ENCODE results near the gene PNMT.

PNMT gene

GRCh38 chr17:39627047-39627711 lies 41.1 kb upstream of the PNMT start:
- no peak overlapping the region for H3K27ac ChIP-seq (ENCODE audit: low read depth, low read length)
- no peaks in the 10 kb centered on the region for H3K36me3 ChIP-seq (ENCODE audit: insufficient read depth, low read length)
- H3K9me3 ChIP-seq (ENCODE audit: low read length), result no peaks in the 10 kb centered on the region
- no peak overlapping the region for H3K9ac ChIP-seq (ENCODE audit: low read length)
- no peaks in the 10 kb centered on the region for H3K4me1 ChIP-seq (ENCODE audit: insufficient read depth, low read length)
- peak overlapping the region in 1 of 2 donors; percentile 32 for H3K4me3 ChIP-seq (ENCODE audit: low read depth in 1 of 2, low read length in 2 of 2)
- peaks cover 25 to 59% of the 10 kb centered on the region in 2 donors for H3K27me3 ChIP-seq (ENCODE audit: control insufficient read depth in 1 of 2, insufficient read depth in 2 of 2, low read length in 2 of 2)

- H3K9me3 ChIP-seq (ENCODE audit: low read length), result no peaks in the 10 kb centered on the region
- no peak overlapping the region for H3K9ac ChIP-seq (ENCODE audit: low read length)
- no peak overlapping the region for H3K27ac ChIP-seq (ENCODE audit: low read depth, low read length)
- H3K27me3 ChIP-seq (ENCODE audit: control insufficient read depth in 1 of 2, insufficient read depth in 2 of 2, low read length in 2 of 2), result peaks cover 25 to 59% of the 10 kb centered on the region in 2 donors
- no peak overlapping the region for H3K4me3 ChIP-seq (ENCODE audit: low read depth in 1 of 2, low read length in 2 of 2)
- no peaks in the 10 kb centered on the region for H3K36me3 ChIP-seq (ENCODE audit: insufficient read depth, low read length)
- no peaks in the 10 kb centered on the region for H3K4me1 ChIP-seq (ENCODE audit: insufficient read depth, low read length)
These were observed 40.3 kb upstream of the PNMT start for GRCh38 chr17:39627712-39628516.

GRCh38 chr17:39628655-39629493 lies 39.4 kb upstream of the PNMT start:
- no peak overlapping the region for H3K27ac ChIP-seq (ENCODE audit: low read depth, low read length)
- H3K36me3 ChIP-seq (ENCODE audit: insufficient read depth, low read length), result no peaks in the 10 kb centered on the region
- H3K27me3 ChIP-seq (ENCODE audit: control insufficient read depth in 1 of 2, insufficient read depth in 2 of 2, low read length in 2 of 2), result peaks cover 25 to 59% of the 10 kb centered on the region in 2 donors
- H3K9me3 ChIP-seq (ENCODE audit: low read length), result no peaks in the 10 kb centered on the region
- no peak overlapping the region for H3K4me3 ChIP-seq (ENCODE audit: low read depth in 1 of 2, low read length in 2 of 2)
- peaks cover under 1% of the 10 kb centered on the region for H3K4me1 ChIP-seq (ENCODE audit: insufficient read depth, low read length)
- no peak overlapping the region for H3K9ac ChIP-seq (ENCODE audit: low read length)

GRCh38 chr17:39629494-39629880 lies 38.8 kb upstream of the PNMT start:
- Histone ChIP-seq H3K36me3 (ENCODE audit: insufficient read depth, low read length) (no peaks in the 10 kb centered on the region), H3K4me3 (ENCODE audit: low read depth in 1 of 2, low read length in 2 of 2) (no peak overlapping the region), H3K9ac (ENCODE audit: low read length) (no peak overlapping the region), H3K27me3 (ENCODE audit: control insufficient read depth in 1 of 2, insufficient read depth in 2 of 2, low read length in 2 of 2) (peaks cover 24 to 56% of the 10 kb centered on the region in 2 donors), H3K9me3 (ENCODE audit: low read length) (no peaks in the 10 kb centered on the region), H3K27ac (ENCODE audit: low read depth, low read length) (no peak overlapping the region), H3K4me1 (ENCODE audit: insufficient read depth, low read length) (peaks cover 6% of the 10 kb centered on the region)

DNA sequence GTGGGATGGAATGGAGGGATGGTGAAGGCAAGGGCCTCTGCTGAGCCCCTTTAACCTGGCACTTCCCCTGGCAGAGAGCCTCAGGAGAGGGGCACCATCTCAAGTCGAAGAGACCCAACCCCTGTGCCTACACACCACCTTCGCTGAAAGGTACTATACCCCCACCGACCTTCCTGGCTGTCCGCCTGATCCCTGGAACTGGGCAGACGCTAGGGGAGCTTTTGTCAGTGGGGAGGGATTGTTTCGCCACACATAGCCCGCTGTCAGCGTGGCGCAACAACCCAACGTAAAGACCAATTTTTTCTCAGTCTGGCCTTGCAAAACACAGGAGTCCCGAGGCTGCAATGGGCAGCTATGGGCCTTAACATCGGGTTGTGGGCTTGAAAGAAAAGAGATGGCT lies 38.4 kb upstream of the PNMT start:
- Histone ChIP-seq H3K9ac (ENCODE audit: low read length) (no peak overlapping the region), H3K4me1 (ENCODE audit: insufficient read depth, low read length) (peaks cover 10% of the 10 kb centered on the region), H3K27ac (ENCODE audit: low read depth, low read length) (no peak overlapping the region), H3K36me3 (ENCODE audit: insufficient read depth, low read length) (no peaks in the 10 kb centered on the region), H3K27me3 (ENCODE audit: control insufficient read depth in 1 of 2, insufficient read depth in 2 of 2, low read length in 2 of 2) (peaks cover 20 to 52% of the 10 kb centered on the region in 2 donors), H3K9me3 (ENCODE audit: low read length) (no peaks in the 10 kb centered on the region), H3K4me3 (ENCODE audit: low read depth in 1 of 2, low read length in 2 of 2) (no peak overlapping the region)

GRCh38 chr17:39631403-39631802 lies 36.9 kb upstream of the PNMT start:
- H3K4me3 ChIP-seq (ENCODE audit: low read depth in 1 of 2, low read length in 2 of 2), result no peak overlapping the region
- H3K27me3 ChIP-seq (ENCODE audit: control insufficient read depth in 1 of 2, insufficient read depth in 2 of 2, low read length in 2 of 2), result peaks cover 10 to 39% of the 10 kb centered on the region in 2 donors
- no peak overlapping the region for H3K27ac ChIP-seq (ENCODE audit: low read depth, low read length)
- H3K9ac ChIP-seq (ENCODE audit: low read length), result no peak overlapping the region
- H3K9me3 ChIP-seq (ENCODE audit: low read length), result no peaks in the 10 kb centered on the region
- H3K36me3 ChIP-seq (ENCODE audit: insufficient read depth, low read length), result no peaks in the 10 kb centered on the region
- H3K4me1 ChIP-seq (ENCODE audit: insufficient read depth, low read length), result peaks cover 16% of the 10 kb centered on the region

DNA sequence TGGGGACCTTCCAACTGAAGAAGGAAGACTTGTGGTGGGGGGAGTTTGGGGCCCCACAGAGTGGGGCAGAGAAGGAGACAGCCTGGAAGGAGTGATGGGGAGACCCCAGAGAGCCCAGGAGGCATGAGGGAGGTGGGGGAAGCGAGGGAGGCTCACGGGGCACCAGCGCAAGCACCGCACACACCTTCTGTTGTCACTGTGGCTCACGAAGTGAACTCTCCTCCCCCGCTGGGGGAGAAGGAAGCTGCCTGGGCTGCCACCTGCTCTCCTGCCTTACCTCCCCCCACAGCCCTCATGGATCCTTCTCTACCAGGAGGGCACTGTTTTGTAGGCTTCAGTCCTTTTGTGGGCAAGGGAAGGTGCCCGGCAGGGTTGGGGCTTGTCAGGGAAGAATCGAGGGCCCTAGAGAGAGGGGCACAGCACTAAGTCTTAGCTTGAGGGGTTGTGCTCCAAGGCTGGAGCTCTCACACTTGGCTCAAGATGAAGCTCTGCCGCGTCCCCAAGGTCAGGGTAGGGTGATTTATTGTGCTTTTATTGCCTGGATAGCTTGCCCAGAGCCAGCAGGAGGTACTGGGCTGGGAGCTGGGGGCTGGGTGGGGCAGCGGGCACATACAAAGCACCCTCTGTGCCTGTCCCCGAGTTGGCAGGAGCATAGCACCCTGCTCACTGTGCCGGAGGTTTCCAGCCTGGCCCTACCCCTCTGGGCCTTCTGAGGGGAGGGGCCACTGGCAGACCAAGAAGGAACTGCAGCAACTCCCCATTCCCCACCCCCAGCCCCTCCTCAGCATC lies 35.9 kb upstream of the PNMT start:
- no peak overlapping the region for H3K9ac ChIP-seq (ENCODE audit: low read length)
- no peak overlapping the region for H3K4me3 ChIP-seq (ENCODE audit: low read depth in 1 of 2, low read length in 2 of 2)

GRCh38 chr17:39633570-39634183 lies 34.6 kb upstream of the PNMT start:
- H3K27me3 ChIP-seq (ENCODE audit: control insufficient read depth in 1 of 2, insufficient read depth in 2 of 2, low read length in 2 of 2), result peaks cover under 1 to 21% of the 10 kb centered on the region in 2 donors
- H3K27ac ChIP-seq (ENCODE audit: low read depth, low read length), result no peak overlapping the region
- H3K9me3 ChIP-seq (ENCODE audit: low read length), result no peaks in the 10 kb centered on the region
- H3K4me3 ChIP-seq (ENCODE audit: low read depth in 1 of 2, low read length in 2 of 2), result no peak overlapping the region
- H3K4me1 ChIP-seq (ENCODE audit: insufficient read depth, low read length), result peaks cover 31% of the 10 kb centered on the region
- no peak overlapping the region for H3K9ac ChIP-seq (ENCODE audit: low read length)
- no peaks in the 10 kb centered on the region for H3K36me3 ChIP-seq (ENCODE audit: insufficient read depth, low read length)

More for the DNA sequence above, 35.9 kb upstream of the PNMT start:
- H3K36me3 ChIP-seq (ENCODE audit: insufficient read depth, low read length), result no peaks in the 10 kb centered on the region
- H3K27ac ChIP-seq (ENCODE audit: low read depth, low read length), result no peak overlapping the region
- peaks cover 4 to 30% of the 10 kb centered on the region in 2 donors for H3K27me3 ChIP-seq (ENCODE audit: control insufficient read depth in 1 of 2, insufficient read depth in 2 of 2, low read length in 2 of 2)
- H3K9me3 ChIP-seq (ENCODE audit: low read length), result no peaks in the 10 kb centered on the region
- peaks cover 20% of the 10 kb centered on the region for H3K4me1 ChIP-seq (ENCODE audit: insufficient read depth, low read length)

DNA sequence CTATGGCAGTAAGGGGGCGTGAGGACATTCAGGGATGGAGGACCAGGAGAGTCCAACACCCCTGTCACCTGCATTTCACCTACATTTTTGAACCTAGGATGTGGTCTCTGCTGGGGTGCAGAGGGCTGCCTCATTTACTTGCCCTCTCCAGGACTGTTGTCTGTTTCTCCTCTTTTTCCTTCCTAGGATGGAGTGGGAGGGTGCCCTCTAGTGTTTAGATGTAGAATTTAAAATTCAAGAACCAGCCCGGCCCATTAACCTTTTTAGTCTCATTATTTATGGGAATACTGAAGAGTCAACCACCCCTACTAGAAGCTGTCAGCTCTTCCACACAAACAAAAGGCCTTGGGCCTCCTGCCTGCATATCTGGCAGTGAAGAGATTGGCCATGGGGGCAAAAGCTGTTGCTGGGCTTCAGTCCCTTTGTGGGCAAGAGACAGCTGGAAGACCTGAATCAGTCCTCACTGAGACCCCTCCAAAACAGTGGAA lies 33.8 kb upstream of the PNMT start:
- Histone ChIP-seq H3K27me3 (ENCODE audit: control insufficient read depth in 1 of 2, insufficient read depth in 2 of 2, low read length in 2 of 2) (peaks cover 0 to 20% of the 10 kb centered on the region in 2 donors), H3K36me3 (ENCODE audit: insufficient read depth, low read length) (no peaks in the 10 kb centered on the region), H3K27ac (ENCODE audit: low read depth, low read length) (no peak overlapping the region), H3K4me3 (ENCODE audit: low read depth in 1 of 2, low read length in 2 of 2) (no peak overlapping the region), H3K4me1 (ENCODE audit: insufficient read depth, low read length) (peaks cover 38% of the 10 kb centered on the region), H3K9ac (ENCODE audit: low read length) (no peak overlapping the region), H3K9me3 (ENCODE audit: low read length) (no peaks in the 10 kb centered on the region)

- Histone ChIP-seq H3K27ac (ENCODE audit: low read depth, low read length) (peak overlapping the region; percentile 19), H3K4me1 (ENCODE audit: insufficient read depth, low read length) (peaks cover 44% of the 10 kb centered on the region), H3K9me3 (ENCODE audit: low read length) (no peaks in the 10 kb centered on the region), H3K36me3 (ENCODE audit: insufficient read depth, low read length) (no peaks in the 10 kb centered on the region), H3K4me3 (ENCODE audit: low read depth in 1 of 2, low read length in 2 of 2) (no peak overlapping the region), H3K27me3 (ENCODE audit: control insufficient read depth in 1 of 2, insufficient read depth in 2 of 2, low read length in 2 of 2) (peaks cover 0 to 11% of the 10 kb centered on the region in 2 donors), H3K9ac (ENCODE audit: low read length) (no peak overlapping the region)
These were observed 32.6 kb upstream of the PNMT start for GRCh38 chr17:39635614-39636176.

Measured in muscle layer of colon (tissue), 2 donors.